ENCODE data around the gene C1QL3.

C1QL3 gene

DNA sequence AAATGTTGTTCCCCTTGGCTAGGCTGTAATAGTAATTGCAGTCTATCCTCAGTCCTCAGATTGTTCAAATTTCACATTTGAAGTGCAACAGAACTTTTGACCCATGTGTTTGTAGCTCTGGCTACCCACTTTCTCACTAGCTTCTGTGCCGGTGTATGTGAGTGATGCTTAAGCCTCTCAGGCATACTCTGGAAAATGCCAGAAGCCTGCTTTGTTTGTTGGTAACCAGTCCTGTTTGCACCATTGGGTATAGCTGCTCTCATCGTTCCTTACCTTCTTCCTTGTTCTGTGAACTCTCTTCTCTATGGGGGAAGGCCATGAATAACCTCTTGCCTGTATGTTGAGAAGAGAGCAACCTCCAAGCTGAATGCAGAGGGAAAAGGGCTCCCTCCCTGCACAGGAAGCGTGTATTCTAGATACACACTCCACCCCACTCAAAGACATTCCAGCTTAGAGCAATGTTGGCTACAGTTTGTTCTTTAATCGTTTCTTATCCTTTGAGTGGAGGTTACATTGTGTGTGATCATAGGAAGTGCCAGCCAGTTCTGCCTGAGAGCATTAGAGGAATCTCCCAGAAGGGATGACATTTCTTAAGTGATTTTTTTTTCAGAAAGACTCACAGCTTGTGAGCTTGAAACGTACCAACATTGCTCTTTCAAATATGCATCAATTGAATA lies 40.5 kb downstream of the C1QL3 start:
- no peaks in the 10 kb centered on the region for H3K4me1 ChIP-seq (ENCODE audit: insufficient read depth, poor library complexity, severe bottlenecking)
- peak; percentile 10; the same call in 1 of the 3 replicates for ATAC-seq (ENCODE audit: low read depth)
- H3K4me3 ChIP-seq (ENCODE audit: severe bottlenecking), result no peak overlapping the region
- TF ChIP-seq, protein P1, sequence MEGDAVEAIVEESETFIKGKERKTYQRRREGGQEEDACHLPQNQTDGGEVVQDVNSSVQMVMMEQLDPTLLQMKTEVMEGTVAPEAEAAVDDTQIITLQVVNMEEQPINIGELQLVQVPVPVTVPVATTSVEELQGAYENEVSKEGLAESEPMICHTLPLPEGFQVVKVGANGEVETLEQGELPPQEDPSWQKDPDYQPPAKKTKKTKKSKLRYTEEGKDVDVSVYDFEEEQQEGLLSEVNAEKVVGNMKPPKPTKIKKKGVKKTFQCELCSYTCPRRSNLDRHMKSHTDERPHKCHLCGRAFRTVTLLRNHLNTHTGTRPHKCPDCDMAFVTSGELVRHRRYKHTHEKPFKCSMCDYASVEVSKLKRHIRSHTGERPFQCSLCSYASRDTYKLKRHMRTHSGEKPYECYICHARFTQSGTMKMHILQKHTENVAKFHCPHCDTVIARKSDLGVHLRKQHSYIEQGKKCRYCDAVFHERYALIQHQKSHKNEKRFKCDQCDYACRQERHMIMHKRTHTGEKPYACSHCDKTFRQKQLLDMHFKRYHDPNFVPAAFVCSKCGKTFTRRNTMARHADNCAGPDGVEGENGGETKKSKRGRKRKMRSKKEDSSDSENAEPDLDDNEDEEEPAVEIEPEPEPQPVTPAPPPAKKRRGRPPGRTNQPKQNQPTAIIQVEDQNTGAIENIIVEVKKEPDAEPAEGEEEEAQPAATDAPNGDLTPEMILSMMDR (IDR thresholded peaks at IDR 0.05; ENCODE audit: poor library complexity, severe bottlenecking), result no peak
- H3K9me3 ChIP-seq (ENCODE audit: severe bottlenecking), result no peaks in the 10 kb centered on the region
- DNase-seq (ENCODE audit: low spot score), result no peak
- no peaks in the 10 kb centered on the region for H3K36me3 ChIP-seq (ENCODE audit: low read depth)
- no peaks in the 10 kb centered on the region for H3K27me3 ChIP-seq (ENCODE audit: insufficient read depth, poor library complexity, severe bottlenecking)
- H3K27ac ChIP-seq (ENCODE audit: poor library complexity, severe bottlenecking), result no peak overlapping the region

DNA sequence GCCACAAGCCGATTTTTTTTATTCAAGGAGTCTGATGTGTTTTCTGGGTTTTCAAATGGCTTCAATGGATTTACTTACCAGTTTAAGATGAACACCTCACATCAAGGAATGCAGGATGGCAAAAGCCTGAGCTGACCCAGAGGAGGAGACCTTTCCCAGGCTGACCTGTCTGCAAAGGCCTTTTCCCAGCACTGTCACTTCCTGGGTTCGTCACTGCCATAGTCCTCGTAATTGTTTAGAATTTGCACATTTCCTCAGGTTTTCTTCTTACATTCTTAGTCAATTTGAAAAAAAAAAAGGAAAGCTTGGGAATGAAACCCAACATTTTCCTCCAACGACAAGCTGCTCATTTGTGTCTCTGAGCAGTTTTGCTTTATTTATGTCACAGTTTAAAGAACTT lies 42.9 kb downstream of the C1QL3 start:
- DNase-seq (ENCODE audit: low spot score) (no peak), ATAC-seq (ENCODE audit: low read depth) (no peak)
- TF ChIP-seq, protein P1 (IDR thresholded peaks at IDR 0.05; ENCODE audit: poor library complexity, severe bottlenecking), result no peak
- H3K9me3 ChIP-seq (ENCODE audit: severe bottlenecking), result no peaks in the 10 kb centered on the region
- H3K27me3 ChIP-seq (ENCODE audit: insufficient read depth, poor library complexity, severe bottlenecking), result no peaks in the 10 kb centered on the region
- H3K4me1 ChIP-seq (ENCODE audit: insufficient read depth, poor library complexity, severe bottlenecking), result no peaks in the 10 kb centered on the region
- H3K4me3 ChIP-seq (ENCODE audit: severe bottlenecking), result no peak overlapping the region
- no peak overlapping the region for H3K27ac ChIP-seq (ENCODE audit: poor library complexity, severe bottlenecking)
- H3K36me3 ChIP-seq (ENCODE audit: low read depth), result no peaks in the 10 kb centered on the region

DNA sequence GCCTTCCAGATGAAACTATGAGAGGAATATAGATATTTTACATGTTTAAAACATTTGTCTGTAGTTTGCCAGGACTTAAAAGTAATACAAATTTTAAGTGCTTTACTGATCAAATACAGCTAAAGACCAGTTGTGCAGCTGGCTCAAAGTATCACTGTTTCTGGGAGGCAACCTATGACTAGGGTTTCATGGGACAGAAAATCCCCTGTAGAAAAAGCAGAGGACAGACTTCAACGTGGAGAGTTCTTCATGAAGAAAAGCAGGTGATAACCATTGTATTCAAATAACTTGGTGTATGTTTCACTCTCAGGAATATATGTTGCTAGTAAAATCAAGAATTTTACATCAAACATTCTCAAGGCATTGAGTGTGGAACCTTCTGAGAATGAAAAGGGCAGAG lies 43.9 kb downstream of the C1QL3 start:
- Histone ChIP-seq H3K4me3 (ENCODE audit: severe bottlenecking) (no peak overlapping the region), H3K9me3 (ENCODE audit: severe bottlenecking) (no peaks in the 10 kb centered on the region), H3K27me3 (ENCODE audit: insufficient read depth, poor library complexity, severe bottlenecking) (no peaks in the 10 kb centered on the region), H3K36me3 (ENCODE audit: low read depth) (no peaks in the 10 kb centered on the region), H3K4me1 (ENCODE audit: insufficient read depth, poor library complexity, severe bottlenecking) (no peaks in the 10 kb centered on the region), H3K27ac (ENCODE audit: poor library complexity, severe bottlenecking) (no peak overlapping the region)
- TF ChIP-seq, protein P1 (IDR thresholded peaks at IDR 0.05; ENCODE audit: poor library complexity, severe bottlenecking), result no peak
- ATAC-seq (ENCODE audit: low read depth) (no peak), DNase-seq (ENCODE audit: low spot score) (no peak)

DNA sequence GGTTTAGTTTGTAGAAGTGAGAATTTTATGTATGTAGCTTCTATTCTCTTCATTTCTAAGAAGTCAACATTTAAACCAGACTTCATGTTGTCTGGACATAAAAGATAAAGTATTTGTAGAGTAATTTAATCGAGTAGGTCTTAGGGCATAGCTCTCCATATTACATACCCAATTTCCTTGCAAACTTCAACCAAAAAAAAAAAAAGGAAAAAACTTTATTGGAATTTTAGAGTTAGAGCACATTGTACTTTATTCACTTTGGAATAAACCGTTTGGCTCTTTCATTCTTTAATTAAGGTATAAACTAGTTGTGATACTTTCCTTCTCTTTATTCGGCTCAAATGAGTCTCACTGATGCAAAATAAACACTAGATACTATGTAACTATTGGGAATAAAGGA lies 48.9 kb downstream of the C1QL3 start:
- ATAC-seq (ENCODE audit: low read depth) (no peak), DNase-seq (ENCODE audit: low spot score) (no peak)
- no peaks in the 10 kb centered on the region for H3K27me3 ChIP-seq (ENCODE audit: insufficient read depth, poor library complexity, severe bottlenecking)
- H3K9me3 ChIP-seq (ENCODE audit: severe bottlenecking), result no peaks in the 10 kb centered on the region
- TF ChIP-seq, protein P1 (IDR thresholded peaks at IDR 0.05; ENCODE audit: poor library complexity, severe bottlenecking), result no peak
- no peak overlapping the region for H3K27ac ChIP-seq (ENCODE audit: poor library complexity, severe bottlenecking)
- no peak overlapping the region for H3K4me3 ChIP-seq (ENCODE audit: severe bottlenecking)
- H3K36me3 ChIP-seq (ENCODE audit: low read depth), result no peaks in the 10 kb centered on the region
- no peaks in the 10 kb centered on the region for H3K4me1 ChIP-seq (ENCODE audit: insufficient read depth, poor library complexity, severe bottlenecking)

DNA sequence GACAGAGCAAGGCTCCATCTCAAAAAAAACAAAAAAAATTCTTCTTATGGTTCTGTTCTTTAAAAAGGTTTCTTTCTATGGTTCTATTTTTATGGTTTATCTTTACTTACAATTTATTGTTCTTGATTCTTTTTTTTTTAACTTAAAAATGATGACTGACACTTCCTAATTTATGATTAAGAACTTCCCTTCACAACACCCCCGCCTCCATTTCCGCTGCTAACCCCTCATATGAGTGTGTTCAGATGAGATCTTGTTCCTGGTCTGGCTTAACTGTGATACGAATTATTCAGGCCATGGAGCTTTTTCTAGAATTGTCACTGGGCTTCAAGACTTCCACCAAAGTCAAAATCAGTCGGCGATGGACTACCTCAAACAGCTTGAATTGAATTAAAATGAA lies 50.9 kb downstream of the C1QL3 start:
- Histone ChIP-seq H3K27ac (ENCODE audit: poor library complexity, severe bottlenecking) (no peak overlapping the region), H3K4me3 (ENCODE audit: severe bottlenecking) (no peak overlapping the region), H3K27me3 (ENCODE audit: insufficient read depth, poor library complexity, severe bottlenecking) (no peaks in the 10 kb centered on the region), H3K4me1 (ENCODE audit: insufficient read depth, poor library complexity, severe bottlenecking) (no peaks in the 10 kb centered on the region), H3K9me3 (ENCODE audit: severe bottlenecking) (no peaks in the 10 kb centered on the region), H3K36me3 (ENCODE audit: low read depth) (no peaks in the 10 kb centered on the region)
- no peak for ATAC-seq (ENCODE audit: low read depth)
- DNase-seq (ENCODE audit: low spot score), result no peak
- TF ChIP-seq, protein P1 (IDR thresholded peaks at IDR 0.05; ENCODE audit: poor library complexity, severe bottlenecking), result no peak

All from RWPE2 (cell line).